Measurements from ENCODE around the gene TNFRSF1B.

TNFRSF1B gene

GRCh38 chr1:12173631-12174121 lies 6.9 kb downstream of the TNFRSF1B start:
- in situ Hi-C loops (cut with HindIII; ENCODE audit: low sequenced_read_pairs): no loop called here

DNA sequence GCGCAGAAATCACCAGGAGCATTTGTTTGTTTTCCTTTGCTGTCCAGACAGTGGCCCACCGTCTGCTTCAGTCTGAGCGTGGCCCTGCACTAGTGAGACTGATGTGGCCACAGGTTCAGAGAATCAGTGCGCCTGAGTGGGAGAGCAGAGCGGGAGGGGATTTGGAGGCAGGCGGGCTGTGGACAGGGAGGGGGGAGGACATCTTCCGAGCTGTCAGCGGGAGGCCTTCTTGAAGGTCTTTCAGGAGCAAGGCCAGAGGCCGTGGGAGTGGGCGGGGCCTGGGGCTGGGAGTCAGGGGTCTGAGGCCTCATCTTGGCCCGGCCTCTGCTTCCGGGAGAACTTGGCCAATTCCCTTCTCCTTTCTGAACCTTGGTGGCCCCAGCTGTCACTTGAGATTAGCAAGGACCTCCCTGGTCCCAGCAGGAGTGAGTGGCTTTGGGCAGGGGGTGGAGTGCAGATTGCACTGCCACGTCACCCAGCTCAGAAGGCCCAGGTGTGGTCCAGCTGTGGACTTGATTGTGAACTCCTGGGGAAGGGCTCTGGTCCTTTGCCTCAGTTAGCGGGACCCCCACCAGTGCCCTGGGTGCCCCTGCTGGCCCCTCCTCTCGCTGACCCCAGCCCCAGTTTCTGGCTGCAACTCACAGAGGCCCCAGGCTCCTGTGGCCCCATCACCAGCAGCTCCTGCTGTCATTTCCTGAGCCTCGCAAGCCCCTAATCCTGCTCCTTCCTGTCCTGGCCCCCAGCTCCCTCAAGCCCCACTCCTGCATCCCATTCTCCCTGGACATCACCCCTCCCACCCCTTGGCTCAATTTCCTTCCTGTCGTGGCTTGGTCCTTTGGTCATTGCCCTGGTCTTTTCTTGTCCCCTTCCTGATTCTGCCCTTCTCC lies 8.4 kb downstream of the TNFRSF1B start:
- in situ Hi-C loops (cut with HindIII; ENCODE audit: low sequenced_read_pairs): loop anchor here (5.0 kb wide), 1 partner anchor 48 kb away; no protein-coding TSS in a partner anchor

DNA sequence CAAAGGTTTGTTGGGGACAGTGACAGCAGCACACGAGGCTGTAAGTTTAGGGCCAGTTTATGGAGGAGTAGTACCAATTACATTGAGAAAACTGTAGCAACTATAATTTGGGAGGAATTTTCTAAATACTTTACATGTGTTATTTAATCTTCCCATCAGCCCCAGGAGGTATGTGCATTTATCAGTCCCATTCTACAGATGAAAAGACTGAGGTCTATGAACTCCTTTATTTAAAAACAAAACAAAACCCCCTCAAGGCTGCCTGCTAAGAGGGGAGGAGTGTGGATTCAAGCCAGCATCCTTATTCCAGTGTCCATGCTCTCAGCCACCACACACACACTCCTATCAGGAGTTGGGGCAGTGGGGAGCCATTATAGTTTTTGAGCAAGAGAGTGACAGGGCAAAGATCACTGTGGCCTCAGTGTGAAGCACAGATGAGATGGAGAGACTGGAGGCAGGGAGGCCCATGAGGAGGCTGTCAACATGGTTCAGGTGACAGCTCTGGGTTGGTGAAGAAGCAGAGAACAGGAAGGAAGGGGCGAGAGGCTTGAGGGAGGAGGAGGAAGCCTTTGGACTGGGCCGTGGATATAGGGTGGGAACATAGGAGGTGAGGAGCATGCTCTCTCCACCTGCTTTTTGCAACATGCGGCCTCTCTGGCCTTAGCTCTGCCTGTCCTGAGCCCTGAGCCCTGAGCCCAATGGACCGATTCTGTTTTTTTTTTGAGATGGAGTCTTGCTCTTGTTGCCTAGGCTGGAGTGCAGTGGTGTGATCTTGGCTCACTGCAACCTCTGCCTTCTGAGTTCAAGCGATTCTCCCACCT lies 9.7 kb downstream of the TNFRSF1B start:
- in situ Hi-C loops (cut with HindIII; ENCODE audit: low sequenced_read_pairs): loop anchor here (5.0 kb wide), 1 partner anchor 49 kb away; no protein-coding TSS in a partner anchor

DNA sequence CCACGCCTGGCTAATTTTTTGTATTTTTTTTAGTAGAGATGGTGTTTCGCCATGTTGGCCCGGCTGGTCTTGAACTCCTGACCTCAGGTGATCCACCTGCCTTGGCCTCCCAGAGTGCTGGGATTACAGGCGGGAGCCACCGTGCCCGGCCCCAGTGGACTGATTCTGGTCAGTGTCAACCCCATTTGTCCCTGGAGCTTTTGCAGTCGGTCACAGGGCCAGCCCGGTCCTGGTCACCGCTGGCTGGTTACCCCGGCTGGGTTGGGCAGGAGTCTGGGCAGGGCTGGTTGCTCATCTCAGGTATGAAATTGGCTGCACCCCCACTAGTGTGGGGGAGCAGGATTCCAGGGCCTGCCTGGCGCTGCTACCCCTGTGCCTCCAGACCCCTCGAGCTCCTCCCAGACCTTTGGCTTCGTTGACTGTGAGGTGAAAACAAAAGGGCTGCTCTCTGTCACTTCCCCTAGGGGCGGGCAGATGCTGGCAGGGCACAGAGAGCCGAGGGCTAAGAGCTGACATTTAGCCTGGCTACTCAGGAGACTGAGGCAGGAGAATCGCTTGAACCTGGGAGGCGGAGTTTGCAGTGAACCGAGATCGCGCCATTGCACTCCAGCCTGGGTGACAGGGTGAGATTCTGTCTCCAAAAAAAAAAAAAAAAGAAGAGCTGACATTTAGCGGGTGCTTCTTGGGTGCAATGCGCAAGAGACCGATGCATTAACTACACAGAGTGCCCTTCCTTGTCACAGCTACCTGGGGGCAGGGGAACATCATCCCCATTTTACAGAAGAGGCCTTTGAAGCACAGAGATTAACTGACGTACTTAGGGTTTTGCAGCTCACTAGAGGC lies 10.6 kb downstream of the TNFRSF1B start:
- in situ Hi-C loops (cut with HindIII; ENCODE audit: low sequenced_read_pairs): loop anchor here (5.0 kb wide), 1 partner anchor 50 kb away; no protein-coding TSS in a partner anchor

GRCh38 chr1:12177999-12178441 lies 11.2 kb downstream of the TNFRSF1B start:
- in situ Hi-C loops (cut with HindIII; ENCODE audit: low sequenced_read_pairs): loop anchor here (5.0 kb wide), 1 partner anchor 51 kb away; no protein-coding TSS in a partner anchor

- in situ Hi-C loops (cut with HindIII; ENCODE audit: low sequenced_read_pairs): loop anchor here (5.0 kb wide), 1 partner anchor 51 kb away; no protein-coding TSS in a partner anchor
Measured at GRCh38 chr1:12178511-12178910, 11.7 kb downstream of the TNFRSF1B start.

GRCh38 chr1:12179111-12179519 lies 12.3 kb downstream of the TNFRSF1B start:
- in situ Hi-C loops (cut with HindIII; ENCODE audit: low sequenced_read_pairs): loop anchor here (5.0 kb wide), 1 partner anchor 52 kb away; no protein-coding TSS in a partner anchor

- in situ Hi-C loops (cut with HindIII; ENCODE audit: low sequenced_read_pairs): loop anchor here (5.0 kb wide), 1 partner anchor 52 kb away; no protein-coding TSS in a partner anchor
Measured at GRCh38 chr1:12179676-12180075, 12.9 kb downstream of the TNFRSF1B start.

GRCh38 chr1:12180315-12180714 lies 13.5 kb downstream of the TNFRSF1B start:
- in situ Hi-C loops (cut with HindIII; ENCODE audit: low sequenced_read_pairs): no loop called here

- in situ Hi-C loops (cut with HindIII; ENCODE audit: low sequenced_read_pairs): no loop called here
Measured at GRCh38 chr1:12180903-12181302, 14.1 kb downstream of the TNFRSF1B start.

- in situ Hi-C loops (cut with HindIII; ENCODE audit: low sequenced_read_pairs): no loop called here
Measured at GRCh38 chr1:12181568-12181967, 14.8 kb downstream of the TNFRSF1B start.

- in situ Hi-C loops (cut with HindIII; ENCODE audit: low sequenced_read_pairs): no loop called here
Measured at GRCh38 chr1:12182410-12182984, 15.7 kb downstream of the TNFRSF1B start.

DNA sequence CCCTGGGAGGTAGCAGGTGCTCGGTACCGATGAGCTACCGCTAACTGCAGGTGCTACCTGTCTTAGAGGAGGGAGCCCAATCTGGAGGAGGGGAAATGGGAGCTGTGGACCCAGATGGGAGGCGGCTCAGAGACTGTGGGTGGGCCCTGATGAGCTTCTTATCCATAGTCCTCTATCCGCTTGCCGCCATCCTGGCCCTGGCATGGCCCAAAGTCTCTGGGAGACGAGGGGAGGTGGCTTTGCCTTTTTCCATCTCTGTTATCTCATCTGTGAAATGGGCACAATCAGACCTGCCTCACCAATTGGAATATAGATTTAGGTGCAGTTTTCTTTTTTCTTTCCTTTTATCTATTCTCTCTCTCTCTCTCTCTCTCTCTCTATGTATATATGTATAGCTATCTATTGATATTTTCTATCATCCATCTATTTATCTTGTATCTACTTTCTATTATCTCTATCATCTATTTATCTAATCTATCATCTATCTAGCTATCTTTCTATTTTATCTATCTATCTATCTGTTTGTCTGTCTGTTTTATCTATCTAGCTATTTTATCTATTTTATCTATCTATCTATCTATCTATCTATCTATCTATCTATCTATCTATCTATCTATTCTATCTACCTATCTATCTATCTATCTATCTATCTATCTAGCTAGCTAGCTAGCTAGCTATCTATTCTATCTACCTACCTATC lies 16.5 kb downstream of the TNFRSF1B start:
- in situ Hi-C loops (cut with HindIII; ENCODE audit: low sequenced_read_pairs): no loop called here

DNA sequence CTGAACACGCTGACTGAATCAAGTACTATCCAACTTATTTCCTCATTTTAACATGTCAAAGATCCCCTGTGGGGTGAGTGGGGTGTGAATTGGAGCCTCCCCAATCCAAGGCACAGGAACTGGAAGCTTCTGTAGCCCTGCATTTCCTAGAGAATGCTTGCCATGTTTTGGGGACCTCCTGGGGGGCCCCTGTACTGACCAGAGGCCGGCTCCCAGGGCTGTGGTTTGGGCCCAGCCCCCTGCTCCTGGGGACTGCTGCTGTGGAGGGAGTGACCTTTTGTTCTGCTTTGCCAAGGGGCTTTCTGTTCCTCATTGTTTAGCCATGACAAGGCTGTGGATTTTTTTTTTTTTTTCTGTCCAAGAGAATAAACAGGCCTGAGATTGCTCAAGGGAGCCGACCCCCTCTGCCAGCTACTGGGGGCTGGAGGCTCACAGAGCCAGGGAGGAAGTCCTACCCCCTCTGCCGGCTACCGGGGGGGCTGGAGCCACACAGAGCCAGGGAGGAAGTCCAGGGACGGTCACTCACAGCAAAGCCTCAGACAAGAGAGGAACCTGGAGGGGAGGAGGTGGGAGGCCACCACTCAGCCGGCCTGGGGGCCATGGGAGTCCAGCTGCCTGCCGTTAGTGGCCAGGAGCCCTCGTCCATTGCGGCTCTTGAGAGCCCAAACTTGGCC lies 17.4 kb downstream of the TNFRSF1B start:
- in situ Hi-C loops (cut with HindIII; ENCODE audit: low sequenced_read_pairs): no loop called here

GRCh38 chr1:12185036-12185917 lies 18.5 kb downstream of the TNFRSF1B start:
- in situ Hi-C loops (cut with HindIII; ENCODE audit: low sequenced_read_pairs): no loop called here

DNA sequence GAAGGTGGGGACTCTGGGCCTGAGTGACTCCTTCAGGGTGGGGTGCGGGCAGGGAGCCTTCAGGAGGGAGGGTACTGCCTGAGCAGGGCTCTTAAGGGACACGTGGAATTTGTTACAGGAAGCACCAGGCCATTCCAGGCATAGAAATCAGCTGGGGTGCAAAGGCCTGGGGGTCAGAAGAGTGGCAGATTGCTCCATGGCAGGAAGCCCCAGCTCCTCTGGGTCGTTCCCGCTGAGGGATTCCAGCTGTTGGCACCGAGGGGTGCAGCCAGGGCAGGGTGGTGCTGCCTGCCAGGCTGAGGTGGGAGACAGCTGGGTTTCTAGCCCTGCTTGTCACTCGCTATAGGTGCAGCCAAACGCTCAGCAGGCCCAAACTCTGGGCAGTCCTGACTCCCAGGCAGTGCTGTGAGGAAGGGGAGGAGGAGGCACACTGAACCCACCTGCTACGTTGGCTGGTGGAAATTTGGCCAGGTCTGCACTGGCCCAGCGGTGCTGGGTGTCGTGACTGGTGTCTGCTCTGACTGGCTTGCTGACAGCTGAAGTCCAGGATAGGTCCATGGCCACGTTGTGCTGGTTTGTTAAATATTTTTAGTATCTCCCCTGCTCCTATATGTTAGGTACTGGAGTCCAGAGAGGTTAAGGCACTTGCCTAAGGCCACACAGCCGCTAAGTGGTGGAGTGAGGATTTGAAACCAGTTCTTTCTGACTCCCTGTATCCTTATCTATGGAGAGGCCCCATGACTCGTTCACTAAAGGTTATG lies 19.3 kb downstream of the TNFRSF1B start:
- in situ Hi-C loops (cut with HindIII; ENCODE audit: low sequenced_read_pairs): no loop called here

DNA sequence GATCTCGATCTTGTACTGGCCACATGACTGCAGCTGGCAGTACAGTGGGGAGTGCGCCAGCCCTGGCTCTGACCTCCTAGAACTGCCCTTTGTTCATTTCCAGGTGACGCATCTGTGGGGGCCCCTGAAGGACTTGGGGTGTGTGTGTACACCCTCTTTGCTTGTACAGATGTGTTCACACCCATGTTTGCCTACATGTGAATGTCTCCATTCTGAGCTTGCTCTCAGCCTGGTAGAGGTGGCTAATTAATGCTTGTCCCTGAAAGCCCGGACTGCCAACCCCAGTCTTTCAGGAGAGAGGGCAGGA lies 19.8 kb downstream of the TNFRSF1B start:
- in situ Hi-C loops (cut with HindIII; ENCODE audit: low sequenced_read_pairs): no loop called here

All from endothelial cell of hepatic sinusoid (primary cell).